SK-N-SH (cell line): ENCODE measurements around the gene CAMK2N2. TPM values are rescaled to one million over a fixed set of nuclear protein-coding genes. Genes with fewer than 3 reads are reported as not detected.

Experiments
- CTCF ChIA-PET: fragments of 300-600, 350-600 bp; formaldehyde crosslinking; extraction: SDS; loops from one replicate; lab custom pipeline; 2021; lab: Yijun Ruan, JAX
- POLR2A ChIA-PET: fragments of 350-600 bp; sonication (Branson Sonifier 250); formaldehyde crosslinking; extraction: SDS; loops from one replicate; lab custom pipeline; 2020; ENCODE audit warnings: antibody characterized with exemption, inconsistent platforms; lab: Yijun Ruan, JAX
- DNase-seq: peaks from one replicate; pipeline ENCODE4 v3.0.0; 2012
- H2AFZ ChIP-seq: fragments of 200-600 bp; sonication (generic); 2 replicates; pipeline ENCODE4 v1.8.1; 2016; ENCODE audit warnings: antibody characterized with exemption, mild to moderate bottlenecking, low read depth
- H3F3A ChIP-seq: fragments of 200-600 bp; sonication (generic); replicated peaks from 2 replicates; pipeline ENCODE3; 2016; ENCODE audit warnings: antibody characterized with exemption, mild to moderate bottlenecking; ENCODE audit not compliant: insufficient read depth
- H3K27ac ChIP-seq, 2 experiments: fragments of 200-500 bp in 1 of 2; fragments of 200-600 bp in 1 of 2; sonication (Bioruptor generic) in 1 of 2; sonication (generic), shearing (Covaris generic) in 1 of 2; 2 replicates each; pipeline versions ENCODE4 v1.5.1 to v1.6.1; 2014 to 2016; ENCODE audit warnings: low read depth in 2 of 2, inconsistent platforms in 1 of 2, low read length in 1 of 2, mild to moderate bottlenecking in 1 of 2, mixed read lengths in 1 of 2
- H3K27me3 ChIP-seq: fragments of 200-600 bp; sonication (generic), shearing (Covaris generic); 2 replicates; pipeline ENCODE4 v1.6.1; 2016; ENCODE audit warnings: mixed run types; ENCODE audit not compliant: insufficient read depth
- H3K36me3 ChIP-seq, 2 experiments: fragments of 200-500 bp in 1 of 2; fragments of 200-600 bp in 1 of 2; sonication (Bioruptor generic) in 1 of 2; sonication (generic) in 1 of 2; replicated peaks in 1 of 2; 2 replicates each; pipeline versions ENCODE3 to v1.5.1; 2014 to 2016; ENCODE audit warnings: low read length in 1 of 2, mild to moderate bottlenecking in 1 of 2; ENCODE audit not compliant: insufficient read depth in 2 of 2, control insufficient read depth in 1 of 2
- H3K4me1 ChIP-seq, 2 experiments: fragments of 200-500 bp in 1 of 2; fragments of 200-600 bp in 1 of 2; sonication (Bioruptor generic) in 1 of 2; sonication (generic), shearing (Covaris generic) in 1 of 2; 2 replicates each; pipeline versions ENCODE4 v1.5.1 to v1.6.1; 2014 to 2016; ENCODE audit warnings: low read depth in 1 of 2, low read length in 1 of 2, mixed run types in 1 of 2; ENCODE audit not compliant: insufficient read depth in 2 of 2, control insufficient read depth in 1 of 2
- H3K4me2 ChIP-seq: fragments of 200-600 bp; sonication (generic), shearing (Covaris generic); 2 replicates; pipeline ENCODE4 v1.6.1; 2017; ENCODE audit warnings: mixed run types
- H3K4me3 ChIP-seq, 2 experiments: fragments of 200-500 bp in 1 of 2; fragments of 200-600 bp in 1 of 2; sonication (Bioruptor generic) in 1 of 2; sonication (generic), shearing (Covaris generic) in 1 of 2; 2 replicates each; pipeline versions ENCODE4 v1.5.1 to v1.8.1; 2014 to 2016; ENCODE audit warnings: low read depth in 2 of 2, inconsistent platforms in 1 of 2, low read length in 1 of 2, mild to moderate bottlenecking in 1 of 2, mixed read lengths in 1 of 2, moderate library complexity in 1 of 2
- H3K79me2 ChIP-seq: fragments of 200-600 bp; sonication (generic); 2 replicates; pipeline ENCODE4 v1.8.1; 2017; ENCODE audit warnings: mild to moderate bottlenecking; ENCODE audit not compliant: insufficient read depth
- H3K9ac ChIP-seq: fragments of 200-600 bp; sonication (generic); 2 replicates; pipeline ENCODE4 v1.6.1; 2017; ENCODE audit warnings: mixed run types
- H3K9me2 ChIP-seq: fragments of 200-600 bp; sonication (generic); 2 replicates; pipeline ENCODE4 v1.6.1; 2017; ENCODE audit warnings: mixed run types
- H3K9me3 ChIP-seq: fragments of 200-600 bp; sonication (generic); 2 replicates; pipeline ENCODE4 v1.6.1; 2017; ENCODE audit warnings: mixed run types, mild to moderate bottlenecking, moderate library complexity
- H4K20me1 ChIP-seq: fragments of 200-600 bp; sonication (generic); 2 replicates; pipeline ENCODE4 v1.6.1; 2017; ENCODE audit warnings: mild to moderate bottlenecking, mixed run types; ENCODE audit not compliant: insufficient read depth
- CHD2 ChIP-seq: fragments of 150-350 bp; IDR thresholded peaks from 2 replicates; pipeline ENCODE4 v1.6.1; 2018; ENCODE audit warnings: low read length; ENCODE audit not compliant: partially characterized antibody
- CTCF ChIP-seq: fragments of 200-600 bp; sonication (generic); IDR thresholded peaks from 2 replicates; pipeline ENCODE4 v1.6.1; 2017; ENCODE audit warnings: antibody characterized with exemption, mild to moderate bottlenecking, moderate library complexity
- ELF1 ChIP-seq: IDR thresholded peaks from 2 replicates; pipeline ENCODE4 v1.4.0; 2012
- EZH2phosphoT487 ChIP-seq: fragments of 200-600 bp; sonication (generic); IDR thresholded peaks from 2 replicates; pipeline ENCODE4 v1.6.1; 2017; ENCODE audit warnings: low read depth, mixed run types, mild to moderate bottlenecking, antibody characterized with exemption, moderate library complexity, borderline replicate concordance
- FOSL2 ChIP-seq: IDR thresholded peaks from 2 replicates; pipeline ENCODE4 v1.4.0; 2012; ENCODE audit warnings: low read depth, mild to moderate bottlenecking, moderate library complexity, borderline replicate concordance
- FOXM1 ChIP-seq: IDR thresholded peaks from 2 replicates; pipeline ENCODE4 v1.4.0; 2012; ENCODE audit warnings: low read depth, mild to moderate bottlenecking
- RAD21 ChIP-seq: IDR thresholded peaks from 2 replicates; pipeline ENCODE4 v1.6.1; 2012; ENCODE audit warnings: mild to moderate bottlenecking, low read length
- RCOR1 ChIP-seq: fragments of 150-350 bp; IDR thresholded peaks from 2 replicates; pipeline ENCODE4 v1.6.1; 2017; ENCODE audit warnings: antibody characterized with exemption, low read length
- RFX5 ChIP-seq: IDR thresholded peaks from 2 replicates; pipeline ENCODE4 v1.6.1; 2012; ENCODE audit warnings: mild to moderate bottlenecking, improper control_type of control experiment, low read length
- SIN3A ChIP-seq: IDR thresholded peaks from 2 replicates; pipeline ENCODE4 v1.6.1; 2012; ENCODE audit warnings: low read depth, mild to moderate bottlenecking, low read length, moderate library complexity, borderline replicate concordance
- USF1 ChIP-seq: IDR thresholded peaks from 2 replicates; pipeline ENCODE4 v1.4.0; 2012; ENCODE audit warnings: low read depth, borderline replicate concordance
- YY1 ChIP-seq: IDR thresholded peaks from 2 replicates; pipeline ENCODE4 v1.4.0; 2012; ENCODE audit warnings: low read depth, mild to moderate bottlenecking
- WGBS: methylation state at CpG from one replicate; pipeline ENCODE4 v1.1.6; 2017; ENCODE audit warnings: low lambda C conversion rate; 5-methylcytosine and 5-hydroxymethylcytosine counted together
- polyA plus RNA-seq, 3 experiments: library from polyadenylated mRNA; depleted of rRNA; stranded (reverse); fragments of >200 nt; gene quantifications; 2 replicates each; pipeline ENCODE4 v1.2.3, GENCODE V29; 2012
- TF ChIP-seq, protein P1 (sequence below): IDR thresholded peaks from 2 replicates; pipeline ENCODE4 v1.6.1; 2012; ENCODE audit warnings: mild to moderate bottlenecking, low read depth, low read length, moderate library complexity
- TF ChIP-seq, protein P2 (sequence below): IDR thresholded peaks from 2 replicates; pipeline ENCODE4; 2012
- TF ChIP-seq, protein P3 (sequence below): fragments of 150-350 bp; IDR thresholded peaks from 2 replicates; pipeline ENCODE4 v1.6.1; 2016; ENCODE audit warnings: mild to moderate bottlenecking, low read depth, low read length
- TF ChIP-seq, protein P4 (sequence below): fragments of 150-350 bp; IDR thresholded peaks from 2 replicates; pipeline ENCODE4 v1.6.1; 2017; ENCODE audit warnings: antibody characterized with exemption, low read length, low read depth, borderline replicate concordance

The CAMK2N2 gene
- polyA plus RNA-seq, 1 of the 3 experiments (the other 2 are of a cell fraction), result 2.2 TPM

DNA sequence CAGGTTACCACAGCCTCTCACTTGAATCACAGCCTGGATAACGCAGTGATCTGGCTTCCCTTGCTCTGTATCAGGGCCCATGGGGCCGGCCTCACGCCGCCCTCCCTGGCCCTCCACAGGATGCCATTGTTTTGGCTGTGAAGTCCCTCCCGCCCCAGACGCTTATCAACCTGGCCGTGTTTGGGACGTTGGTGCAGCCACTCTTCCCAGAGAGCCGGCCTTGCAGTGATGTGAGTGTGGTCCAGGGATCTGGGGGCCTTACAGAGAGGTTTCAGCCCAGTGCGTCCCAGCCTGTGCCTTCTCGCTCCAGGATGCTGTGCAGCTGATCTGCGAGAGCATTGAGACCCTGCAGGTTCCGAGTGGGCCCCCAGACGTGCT, 25.3 kb downstream of the CAMK2N2 start (continued):
- TF ChIP-seq, protein P1, sequence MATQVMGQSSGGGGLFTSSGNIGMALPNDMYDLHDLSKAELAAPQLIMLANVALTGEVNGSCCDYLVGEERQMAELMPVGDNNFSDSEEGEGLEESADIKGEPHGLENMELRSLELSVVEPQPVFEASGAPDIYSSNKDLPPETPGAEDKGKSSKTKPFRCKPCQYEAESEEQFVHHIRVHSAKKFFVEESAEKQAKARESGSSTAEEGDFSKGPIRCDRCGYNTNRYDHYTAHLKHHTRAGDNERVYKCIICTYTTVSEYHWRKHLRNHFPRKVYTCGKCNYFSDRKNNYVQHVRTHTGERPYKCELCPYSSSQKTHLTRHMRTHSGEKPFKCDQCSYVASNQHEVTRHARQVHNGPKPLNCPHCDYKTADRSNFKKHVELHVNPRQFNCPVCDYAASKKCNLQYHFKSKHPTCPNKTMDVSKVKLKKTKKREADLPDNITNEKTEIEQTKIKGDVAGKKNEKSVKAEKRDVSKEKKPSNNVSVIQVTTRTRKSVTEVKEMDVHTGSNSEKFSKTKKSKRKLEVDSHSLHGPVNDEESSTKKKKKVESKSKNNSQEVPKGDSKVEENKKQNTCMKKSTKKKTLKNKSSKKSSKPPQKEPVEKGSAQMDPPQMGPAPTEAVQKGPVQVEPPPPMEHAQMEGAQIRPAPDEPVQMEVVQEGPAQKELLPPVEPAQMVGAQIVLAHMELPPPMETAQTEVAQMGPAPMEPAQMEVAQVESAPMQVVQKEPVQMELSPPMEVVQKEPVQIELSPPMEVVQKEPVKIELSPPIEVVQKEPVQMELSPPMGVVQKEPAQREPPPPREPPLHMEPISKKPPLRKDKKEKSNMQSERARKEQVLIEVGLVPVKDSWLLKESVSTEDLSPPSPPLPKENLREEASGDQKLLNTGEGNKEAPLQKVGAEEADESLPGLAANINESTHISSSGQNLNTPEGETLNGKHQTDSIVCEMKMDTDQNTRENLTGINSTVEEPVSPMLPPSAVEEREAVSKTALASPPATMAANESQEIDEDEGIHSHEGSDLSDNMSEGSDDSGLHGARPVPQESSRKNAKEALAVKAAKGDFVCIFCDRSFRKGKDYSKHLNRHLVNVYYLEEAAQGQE, result no peak
- no peak for TF ChIP-seq YY1
- no peak for TF ChIP-seq FOSL2

DNA sequence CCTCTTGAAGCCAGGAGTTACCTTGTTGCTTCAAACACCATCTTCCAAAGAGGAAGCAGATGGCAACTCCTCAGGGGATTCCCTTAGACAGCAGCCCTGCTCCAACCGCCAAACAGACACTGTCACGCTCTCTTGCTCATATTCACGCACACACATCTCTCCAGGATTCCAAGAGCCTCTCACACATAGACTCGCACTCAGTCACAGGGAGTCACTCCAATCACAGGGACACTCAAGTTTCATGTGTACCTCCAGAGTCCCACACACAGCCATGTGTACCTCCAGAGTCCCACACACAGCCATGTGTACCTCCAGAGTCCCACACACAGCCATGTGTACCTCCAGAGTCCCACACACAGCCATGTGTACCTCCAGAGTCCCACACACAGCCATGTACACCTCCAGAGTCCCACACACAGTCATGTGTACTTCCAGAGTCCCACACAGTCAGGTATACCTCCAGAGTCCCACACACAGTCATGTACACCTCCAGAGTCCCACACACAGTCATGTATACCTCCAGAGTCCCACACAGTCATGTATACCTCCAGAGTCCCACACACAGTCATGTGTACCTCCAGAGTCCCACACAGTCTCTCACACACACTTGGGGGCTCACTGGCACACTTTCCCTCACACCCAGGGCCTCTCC, 25.8 kb downstream of the CAMK2N2 start:
- DNase-seq, result no peak
- H3F3A ChIP-seq, result no peaks in the 10 kb centered on the region
- H2AFZ ChIP-seq, result no peak overlapping the region
- no peak overlapping the region for H3K27ac ChIP-seq
- ChIA-PET POLR2A (no interaction called here), CTCF (interaction anchor here (1.7 to 3.5 kb wide), 3 partner anchors 7 to 90 kb away, joined by 5 to 25 read pairs (median 8); partner anchors contain the start of genes EEF1AKMT4 and VWA5B2)
- H3K9me3 ChIP-seq, result no peaks in the 10 kb centered on the region
- H3K9ac ChIP-seq, result no peak overlapping the region
- 86% methylated on average over 4 of the region's 4 CpGs for WGBS
- H3K4me3 ChIP-seq, result no peak overlapping the region
- H3K79me2 ChIP-seq, result no peaks in the 10 kb centered on the region
- no peaks in the 10 kb centered on the region for H4K20me1 ChIP-seq
- no peaks in the 10 kb centered on the region for H3K9me2 ChIP-seq
- H3K4me1 ChIP-seq, result peaks cover 0 to 13% of the 10 kb centered on the region in 2 experiments; a peak in 2 of 4 replicates
- no peak overlapping the region for H3K4me2 ChIP-seq
- no peaks in the 10 kb centered on the region for H3K36me3 ChIP-seq
- peaks cover 15% of the 10 kb centered on the region for H3K27me3 ChIP-seq
- TF ChIP-seq, protein P2, sequence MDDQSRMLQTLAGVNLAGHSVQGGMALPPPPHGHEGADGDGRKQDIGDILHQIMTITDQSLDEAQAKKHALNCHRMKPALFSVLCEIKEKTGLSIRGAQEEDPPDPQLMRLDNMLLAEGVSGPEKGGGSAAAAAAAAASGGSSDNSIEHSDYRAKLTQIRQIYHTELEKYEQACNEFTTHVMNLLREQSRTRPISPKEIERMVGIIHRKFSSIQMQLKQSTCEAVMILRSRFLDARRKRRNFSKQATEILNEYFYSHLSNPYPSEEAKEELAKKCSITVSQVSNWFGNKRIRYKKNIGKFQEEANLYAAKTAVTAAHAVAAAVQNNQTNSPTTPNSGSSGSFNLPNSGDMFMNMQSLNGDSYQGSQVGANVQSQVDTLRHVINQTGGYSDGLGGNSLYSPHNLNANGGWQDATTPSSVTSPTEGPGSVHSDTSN, result no peak
- TF ChIP-seq, protein P1, result no peak
- no peak for TF ChIP-seq CHD2
- TF ChIP-seq ELF1, result no peak
- TF ChIP-seq RFX5, result no peak
- TF ChIP-seq FOSL2, result no peak
- TF ChIP-seq EZH2phosphoT487, result no peak
- TF ChIP-seq, protein P3, sequence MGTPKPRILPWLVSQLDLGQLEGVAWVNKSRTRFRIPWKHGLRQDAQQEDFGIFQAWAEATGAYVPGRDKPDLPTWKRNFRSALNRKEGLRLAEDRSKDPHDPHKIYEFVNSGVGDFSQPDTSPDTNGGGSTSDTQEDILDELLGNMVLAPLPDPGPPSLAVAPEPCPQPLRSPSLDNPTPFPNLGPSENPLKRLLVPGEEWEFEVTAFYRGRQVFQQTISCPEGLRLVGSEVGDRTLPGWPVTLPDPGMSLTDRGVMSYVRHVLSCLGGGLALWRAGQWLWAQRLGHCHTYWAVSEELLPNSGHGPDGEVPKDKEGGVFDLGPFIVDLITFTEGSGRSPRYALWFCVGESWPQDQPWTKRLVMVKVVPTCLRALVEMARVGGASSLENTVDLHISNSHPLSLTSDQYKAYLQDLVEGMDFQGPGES, result no peak
- no peak for TF ChIP-seq RAD21
- TF ChIP-seq USF1, result no peak
- TF ChIP-seq SIN3A, result no peak
- no peak for TF ChIP-seq FOXM1
- no peak for TF ChIP-seq RCOR1
- TF ChIP-seq CTCF, result no peak
- TF ChIP-seq, protein P4, sequence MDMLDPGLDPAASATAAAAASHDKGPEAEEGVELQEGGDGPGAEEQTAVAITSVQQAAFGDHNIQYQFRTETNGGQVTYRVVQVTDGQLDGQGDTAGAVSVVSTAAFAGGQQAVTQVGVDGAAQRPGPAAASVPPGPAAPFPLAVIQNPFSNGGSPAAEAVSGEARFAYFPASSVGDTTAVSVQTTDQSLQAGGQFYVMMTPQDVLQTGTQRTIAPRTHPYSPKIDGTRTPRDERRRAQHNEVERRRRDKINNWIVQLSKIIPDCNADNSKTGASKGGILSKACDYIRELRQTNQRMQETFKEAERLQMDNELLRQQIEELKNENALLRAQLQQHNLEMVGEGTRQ, result no peak
